Erythroblast (primary cell): ENCODE results near the gene CHN1.

ENCODE experiments used
- GATA1 ChIP-seq: IDR thresholded peaks from 2 replicates; pipeline ENCODE4 v1.6.1; 2011; ENCODE audit warnings: low read depth, mild to moderate bottlenecking, control low read depth, low read length, moderate library complexity
- POLR2A ChIP-seq: IDR thresholded peaks from 2 replicates; pipeline ENCODE4 v1.6.1; 2011; ENCODE audit warnings: mild to moderate bottlenecking, low read length

- TF ChIP-seq POLR2A (no peak), GATA1 (no peak)
Observed at GRCh38 chr2:174807931-174808330, 197.2 kb downstream of the CHN1 start.
